Measurements from ENCODE around the gene ESRP2. TPM values are rescaled to one million over a fixed set of nuclear protein-coding genes. Genes with fewer than 3 reads are reported as not detected.

The ESRP2 gene
- total and polyA plus RNA-seq, 12 donors, result 0.07 to 1.0 (median 0.44) TPM

- WGBS, 2 donors, result 89 to 100% methylated on average over 2 of the region's 2 CpGs
- intact Hi-C loops (cut with DNase I), result no loop called here
- ATAC-seq (no peak), DNase-seq (no peak)
- Histone ChIP-seq H3K4me1 (peaks cover 0 to 9% (median 3%) of the 10 kb centered on the region in 9 donors), H3K27ac (no peak overlapping the region), H3K4me3 (no peak overlapping the region), H3K36me3 (peaks cover 0 to 21% (median 0%) of the 10 kb centered on the region in 9 donors), H3K9me3 (no peaks in the 10 kb centered on the region), H3K27me3 (no peaks in the 10 kb centered on the region)
- no peak for TF ChIP-seq CTCF (IDR thresholded peaks at IDR 0.05)
These were observed 29.7 kb downstream of the ESRP2 start for GRCh38 chr16:68206245-68206644.

- Histone ChIP-seq H3K36me3 (peaks cover 0 to 31% (median 0%) of the 10 kb centered on the region in 9 donors), H3K27me3 (no peaks in the 10 kb centered on the region), H3K9me3 (no peaks in the 10 kb centered on the region), H3K4me3 (no peak overlapping the region), H3K27ac (peak overlapping the region in 3 of 10 donors; percentile 7 to 35 (median 10)), H3K4me1 (peaks cover 0 to 20% (median 8%) of the 10 kb centered on the region in 9 donors)
- peak in 4 of 9 donors; percentile 6 to 42 (median 33) for TF ChIP-seq CTCF (IDR thresholded peaks at IDR 0.05)
- DNase-seq (peak in 1 of 2 donors; percentile 16), ATAC-seq (peak; percentile 46 to 95 (median 88))
- intact Hi-C loops (cut with DNase I), result no loop called here
These were observed 33.8 kb downstream of the ESRP2 start for GRCh38 chr16:68202091-68202519.

GRCh38 chr16:68200088-68200783, 35.7 kb downstream of the ESRP2 start:
- peak overlapping the region in 1 of 10 donors; percentile 0 for H3K27ac ChIP-seq

GRCh38 chr16:68197250-68197649, 38.7 kb downstream of the ESRP2 start:
- DNase-seq (no peak), ATAC-seq (no peak)
- no peak for TF ChIP-seq CTCF (IDR thresholded peaks at IDR 0.05)
- Histone ChIP-seq H3K9me3 (no peaks in the 10 kb centered on the region), H3K27ac (no peak overlapping the region), H3K4me1 (peaks cover 0 to 16% (median 7%) of the 10 kb centered on the region in 9 donors), H3K4me3 (no peak overlapping the region), H3K36me3 (peaks cover 0 to 35% (median 0%) of the 10 kb centered on the region in 9 donors), H3K27me3 (no peaks in the 10 kb centered on the region)
- WGBS, 2 donors, result 90% methylated on average over 2 of the region's 2 CpGs
- intact Hi-C loops (cut with DNase I), result no loop called here

More at GRCh38 chr16:68200088-68200783, 35.7 kb downstream of the ESRP2 start:
- H3K36me3 ChIP-seq, result peaks cover 0 to 34% (median 0%) of the 10 kb centered on the region in 9 donors
- TF ChIP-seq CTCF (IDR thresholded peaks at IDR 0.05), result no peak
- DNase-seq (no peak), ATAC-seq (peak in 1 of 8 donors; percentile 50)
- no peaks in the 10 kb centered on the region for H3K9me3 ChIP-seq
- 53% methylated on average over 3 of the region's 3 CpGs for WGBS, 2 donors
- H3K4me1 ChIP-seq, result peaks cover 0 to 20% (median 8%) of the 10 kb centered on the region in 9 donors
- no peaks in the 10 kb centered on the region for H3K27me3 ChIP-seq
- intact Hi-C loops (cut with DNase I), result no loop called here
- H3K4me3 ChIP-seq, result no peak overlapping the region

Measured in heart right ventricle (tissue), 16 donors.